GOT3 (cell line): ENCODE data around the gene HPCAL4.

ENCODE experiments used
- DNase-seq: peaks from one replicate; lab custom pipeline; 2025; ENCODE audit warnings: mixed read lengths; lab: John Stamatoyannopoulos, UW

Gene HPCAL4

GRCh38 chr1:39676948-39677548 lies 14.2 kb downstream of the HPCAL4 start:
- DNase-seq: no peak

DNA sequence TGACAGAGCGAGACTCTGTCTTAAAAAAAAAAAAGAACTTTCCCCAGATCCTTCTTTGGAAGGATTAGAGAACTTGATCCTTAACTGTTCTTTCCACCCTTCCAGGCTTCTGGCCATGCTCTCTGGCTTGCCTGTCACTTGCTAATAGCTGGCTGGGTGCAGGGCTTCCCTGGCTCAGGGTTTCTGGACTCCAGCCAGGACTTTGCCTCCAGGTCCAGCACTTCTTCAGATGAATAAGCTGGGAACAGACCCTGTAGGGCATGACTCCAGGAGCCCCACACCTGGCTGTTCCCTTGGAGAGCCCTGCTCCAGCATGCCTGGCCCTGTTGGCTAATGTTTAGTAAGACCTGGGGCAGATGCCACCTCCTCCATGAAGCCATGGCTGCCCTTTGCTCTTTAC lies 16.0 kb downstream of the HPCAL4 start:
- no peak for DNase-seq

GRCh38 chr1:39673215-39673614 lies 18.0 kb downstream of the HPCAL4 start:
- no peak for DNase-seq

- DNase-seq: no peak
These were observed 18.7 kb downstream of the HPCAL4 start for GRCh38 chr1:39672551-39672947.

- DNase-seq: no peak
These were observed 19.3 kb downstream of the HPCAL4 start, which contains the start of gene NT5C1A for GRCh38 chr1:39671793-39672550. NT5C1A (minus strand) TSS chr1:39672107; CDS start chr1:39672038, 69 bp downstream.

- no peak for DNase-seq
These were observed 19.8 kb downstream of the HPCAL4 start for GRCh38 chr1:39671433-39671792.

DNA sequence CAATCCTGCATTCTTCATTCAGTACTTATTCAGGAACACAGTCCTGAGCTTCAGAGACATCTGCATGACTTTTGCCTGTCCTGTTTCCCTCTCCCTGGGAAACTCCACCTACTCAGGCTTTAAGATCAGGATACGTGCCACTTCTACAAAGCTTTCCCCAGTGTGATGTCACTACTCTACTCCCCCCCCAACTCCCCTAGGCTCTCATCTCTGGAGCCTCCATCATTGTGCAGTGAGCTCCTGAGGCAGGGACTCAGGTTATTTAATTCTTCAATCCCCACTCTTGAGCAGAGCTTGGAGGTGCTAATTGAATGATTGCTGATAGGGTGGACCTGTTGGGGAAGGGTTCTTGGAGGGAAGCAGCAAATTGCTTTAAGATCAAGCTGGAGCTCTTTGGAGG lies 20.5 kb downstream of the HPCAL4 start:
- no peak for DNase-seq

DNA sequence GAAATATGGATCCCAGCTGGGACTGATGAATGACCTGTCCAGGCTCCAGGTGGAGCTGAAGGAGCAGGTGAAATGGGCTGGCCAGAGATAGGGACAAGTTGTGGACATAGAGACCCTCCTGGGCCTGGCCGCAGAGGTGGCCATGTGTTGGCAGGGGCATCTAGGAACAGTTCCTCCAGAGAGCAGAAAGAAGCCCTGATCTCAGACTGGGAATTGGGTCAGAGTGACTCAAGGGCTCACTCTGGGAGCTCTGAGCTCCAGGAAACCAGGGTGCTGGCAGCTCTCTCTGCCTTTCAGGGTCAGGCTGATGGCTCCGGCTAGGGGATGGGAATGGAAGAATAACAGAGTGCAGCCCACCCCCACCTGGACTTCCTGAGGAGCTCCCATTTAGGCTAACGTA lies 22.3 kb downstream of the HPCAL4 start:
- DNase-seq: no peak

GRCh38 chr1:39668111-39668510 lies 23.1 kb downstream of the HPCAL4 start:
- no peak for DNase-seq

- DNase-seq: no peak
These were observed 24.5 kb downstream of the HPCAL4 start for GRCh38 chr1:39666772-39667171.

- no peak for DNase-seq
These were observed 27.7 kb downstream of the HPCAL4 start for GRCh38 chr1:39663559-39663958.

GRCh38 chr1:39662861-39663260 lies 28.4 kb downstream of the HPCAL4 start:
- no peak for DNase-seq

- DNase-seq: no peak
These were observed 31.7 kb downstream of the HPCAL4 start for GRCh38 chr1:39659538-39659937.

DNA sequence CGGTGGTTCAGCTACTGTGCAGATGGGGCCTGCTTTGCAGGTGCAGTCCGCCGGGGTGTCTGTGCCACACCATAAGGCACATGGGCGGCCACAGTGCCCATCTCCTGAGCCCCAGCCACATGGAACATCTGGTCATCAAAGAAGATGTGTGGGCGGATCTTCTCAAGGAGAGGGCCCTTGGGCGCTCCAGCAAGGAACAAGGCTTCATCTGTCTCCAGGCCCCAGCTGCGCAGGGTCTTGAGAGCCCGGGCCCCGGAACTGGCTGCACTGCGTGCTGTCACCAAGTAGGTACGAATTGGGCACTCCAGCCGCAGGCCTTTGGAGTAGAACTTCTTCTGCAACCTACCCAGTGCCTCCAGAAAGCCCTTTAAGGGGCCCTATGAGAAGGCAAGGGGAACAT lies 32.1 kb downstream of the HPCAL4 start:
- DNase-seq: no peak

DNA sequence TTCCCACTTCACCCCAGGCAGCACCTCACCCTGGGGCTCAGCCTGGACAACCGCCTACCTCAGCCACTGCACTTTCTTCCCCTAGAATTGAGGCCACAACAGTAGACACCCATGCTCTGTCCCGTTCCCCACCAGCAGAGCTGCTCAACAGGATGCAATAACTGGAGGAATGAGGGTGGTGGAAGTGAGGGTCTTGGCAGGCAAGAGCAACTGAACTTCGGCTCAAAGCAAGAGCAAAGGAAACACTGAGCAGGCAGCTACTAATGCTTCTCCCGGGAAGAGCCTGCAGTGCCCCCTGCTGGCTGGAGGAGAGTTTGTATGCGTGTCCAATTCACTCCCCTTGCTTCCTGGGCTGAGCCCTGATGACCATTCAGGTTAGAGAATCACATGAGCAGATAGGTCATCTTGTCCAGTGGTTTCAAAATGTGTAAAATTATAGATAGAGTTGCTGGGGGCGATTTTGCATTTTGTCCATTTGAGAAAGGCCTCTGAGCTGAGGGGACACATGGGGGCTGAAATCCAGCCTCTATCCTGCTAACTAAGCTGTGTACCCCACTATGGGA lies 33.2 kb downstream of the HPCAL4 start:
- DNase-seq: peak; percentile 27

- no peak for DNase-seq
These were observed 33.8 kb downstream of the HPCAL4 start for GRCh38 chr1:39657402-39657801.

DNA sequence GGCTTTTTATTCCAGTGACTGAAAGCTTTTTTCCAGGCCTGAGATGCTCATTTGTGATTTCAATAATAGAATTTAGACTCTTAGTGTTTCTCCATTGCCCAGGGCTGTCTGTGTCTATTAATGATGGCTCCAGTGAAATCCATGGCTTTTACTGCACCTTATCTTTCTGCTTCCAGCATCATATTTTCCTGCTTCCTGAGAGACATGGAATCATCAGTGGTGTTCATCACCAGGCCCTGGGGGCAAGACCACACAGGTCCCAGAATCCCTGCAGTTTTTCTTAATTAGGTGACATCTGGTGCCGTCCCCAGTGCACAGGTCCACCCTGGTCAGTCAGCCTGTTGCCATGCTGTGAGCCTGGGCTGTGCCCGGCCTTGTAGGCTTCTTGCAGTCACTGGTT lies 34.8 kb downstream of the HPCAL4 start:
- DNase-seq: no peak

GRCh38 chr1:39655578-39656268 lies 35.5 kb downstream of the HPCAL4 start:
- DNase-seq: peak; percentile 22

DNA sequence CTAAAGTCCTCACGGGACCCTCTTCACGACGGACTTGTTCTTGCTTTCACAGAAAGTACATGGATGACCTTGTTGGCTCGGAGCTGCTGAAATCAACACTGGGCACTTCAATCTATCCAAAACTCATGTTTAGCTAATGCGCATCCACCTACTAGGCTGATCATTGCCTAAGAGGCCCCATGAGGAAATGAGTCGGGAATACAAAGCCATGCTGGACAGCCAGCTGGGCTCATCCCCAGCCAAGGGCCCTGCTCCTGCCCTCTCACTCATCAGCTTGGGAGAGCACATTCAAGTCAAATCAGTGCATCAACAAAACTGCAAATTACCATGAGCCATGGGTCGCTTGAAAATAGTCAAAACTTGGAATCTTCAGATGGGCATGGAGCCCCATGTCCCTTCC lies 36.9 kb downstream of the HPCAL4 start:
- no peak for DNase-seq

GRCh38 chr1:39653546-39654031 lies 37.6 kb downstream of the HPCAL4 start:
- DNase-seq: peak; percentile 17

- DNase-seq: no peak
These were observed 38.7 kb downstream of the HPCAL4 start for GRCh38 chr1:39652554-39652953.

GRCh38 chr1:39652105-39652504 lies 39.1 kb downstream of the HPCAL4 start:
- DNase-seq: no peak

GRCh38 chr1:39650431-39650830 lies 40.8 kb downstream of the HPCAL4 start:
- no peak for DNase-seq
